H1 (cell line): ENCODE results near the gene RPS6KC1. TPM values are rescaled to one million over a fixed set of nuclear protein-coding genes. Genes with fewer than 3 reads are reported as not detected.

ENCODE experiments used
- CTCF ChIA-PET: fragments of 300-600 bp; sonication (Branson Sonifier 250); formaldehyde crosslinking; loops from one replicate; lab custom pipeline; 2021; ENCODE audit not compliant: partially characterized antibody; lab: Charles Lee
- POLR2A ChIA-PET: fragments of 300-600 bp; sonication (Branson Sonifier 250); formaldehyde crosslinking; loops from one replicate; lab custom pipeline; 2021; ENCODE audit warnings: inconsistent platforms; ENCODE audit not compliant: partially characterized antibody; lab: Charles Lee
- DNase-seq, 2 experiments: peaks; one replicate each; pipeline versions ENCODE4 v3.0.0 to v3.0.0-alpha.2; 2010 to 2022; ENCODE audit warnings: low spot score in 2 of 2, low read depth in 1 of 2, mixed read lengths in 1 of 2
- FAIRE-seq: peaks from 2 replicates; lab custom pipeline; 2011; peaks lifted over from hg19 to GRCh38; lab: Jason Lieb, UNC
- H2AFZ ChIP-seq: 2 replicates; pipeline ENCODE4 v1.8.1; 2012; ENCODE audit warnings: low read length, inconsistent platforms
- H2AK5ac ChIP-seq: 2 replicates; pipeline ENCODE4 v1.6.1; 2013; ENCODE audit warnings: low read depth, low read length
- H2BK120ac ChIP-seq: replicated peaks from 2 replicates; pipeline ENCODE3; 2013; ENCODE audit warnings: low read depth, low read length, inconsistent platforms
- H2BK12ac ChIP-seq: 2 replicates; pipeline ENCODE4 v1.6.1; 2013; ENCODE audit warnings: low read depth, low read length
- H2BK15ac ChIP-seq: 2 replicates; pipeline ENCODE4 v1.6.1; 2013; ENCODE audit warnings: low read length
- H2BK20ac ChIP-seq: 2 replicates; pipeline ENCODE4 v1.6.1; 2013; ENCODE audit warnings: low read length
- H2BK5ac ChIP-seq: 2 replicates; pipeline ENCODE4 v1.6.1; 2013; ENCODE audit warnings: low read depth, low read length
- H3K14ac ChIP-seq: 2 replicates; pipeline ENCODE4 v1.6.1; 2013; ENCODE audit warnings: inconsistent platforms; ENCODE audit not compliant: insufficient read length
- H3K18ac ChIP-seq: 2 replicates; pipeline ENCODE4 v1.6.1; 2013; ENCODE audit warnings: low read length; ENCODE audit errors: extremely low read depth
- H3K23ac ChIP-seq: 2 replicates; pipeline ENCODE4 v1.6.1; 2013; ENCODE audit warnings: inconsistent platforms; ENCODE audit not compliant: insufficient read length
- H3K23me2 ChIP-seq: 2 replicates; pipeline ENCODE4 v1.6.1; 2013; ENCODE audit warnings: low read depth, low read length
- H3K27ac ChIP-seq: 2 replicates; pipeline ENCODE4 v1.6.1; 2011; ENCODE audit warnings: low read depth, low read length, inconsistent platforms
- H3K27me3 ChIP-seq, 4 experiments: replicated peaks in 1 of 4; 1 replicate in 1 of 4; 2 replicates in 3 of 4; pipeline versions ENCODE4 v1.6.1 to v1.8.1; 2011 to 2013; ENCODE audit warnings: low read length in 3 of 4, mild to moderate bottlenecking in 3 of 4, inconsistent platforms in 2 of 4, mixed read lengths in 2 of 4, moderate library complexity in 1 of 4; ENCODE audit not compliant: control insufficient read depth in 3 of 4, insufficient read depth in 3 of 4; ENCODE audit errors: extremely low read depth in 1 of 4
- H3K36me3 ChIP-seq, 4 experiments: 2 replicates each; pipeline versions ENCODE4 v1.6.1 to v1.8.1; 2011 to 2013; ENCODE audit warnings: mild to moderate bottlenecking in 4 of 4, low read length in 3 of 4, moderate library complexity in 2 of 4, control low read depth in 1 of 4, inconsistent platforms in 1 of 4; ENCODE audit not compliant: insufficient read depth in 4 of 4, control insufficient read depth in 2 of 4
- H3K4ac ChIP-seq: replicated peaks from 2 replicates; pipeline ENCODE3; 2013; ENCODE audit warnings: low read length, low read depth, mixed read lengths, inconsistent platforms; ENCODE audit not compliant: insufficient read length
- H3K4me1 ChIP-seq, 4 experiments: replicated peaks in 1 of 4; 1 replicate in 1 of 4; 2 replicates in 3 of 4; pipeline versions ENCODE4 v1.6.1 to v1.8.1; 2011 to 2013; ENCODE audit warnings: low read length in 3 of 4, inconsistent platforms in 2 of 4, mixed read lengths in 1 of 4; ENCODE audit not compliant: insufficient read depth in 4 of 4, control insufficient read depth in 3 of 4
- H3K4me2 ChIP-seq, 2 experiments: 2 replicates each; pipeline versions ENCODE4 v1.6.1 to v1.8.1; 2011 to 2013; ENCODE audit warnings: low read depth in 2 of 2, low read length in 2 of 2, control low read depth in 1 of 2, inconsistent platforms in 1 of 2, mild to moderate bottlenecking in 1 of 2; ENCODE audit not compliant: insufficient read depth in 1 of 2
- H3K4me3 ChIP-seq, 4 experiments: fragments of 200-600, 300-600 bp in 1 of 4; sonication (generic), shearing (Covaris generic), sonication (Bioruptor Twin) in 1 of 4; 2 replicates each; pipeline versions ENCODE4 v1.5.1 to v1.8.1; 2011 to 2016; ENCODE audit warnings: low read length in 4 of 4, low read depth in 3 of 4, control low read depth in 2 of 4, inconsistent platforms in 2 of 4, mild to moderate bottlenecking in 2 of 4, mixed read lengths in 1 of 4, moderate library complexity in 1 of 4; ENCODE audit not compliant: insufficient read depth in 2 of 4; ENCODE audit errors: extremely low read depth in 1 of 4
- H3K56ac ChIP-seq: replicated peaks from 2 replicates; pipeline ENCODE3; 2013; ENCODE audit warnings: low read depth, mild to moderate bottlenecking, mixed read lengths, low read length, inconsistent platforms; ENCODE audit not compliant: insufficient read length
- H3K79me1 ChIP-seq: 2 replicates; pipeline ENCODE4 v1.6.1; 2013; ENCODE audit warnings: low read depth, low read length, control low read depth
- H3K79me2 ChIP-seq, 2 experiments: 2 replicates each; pipeline versions ENCODE4 v1.6.1 to v1.8.1; 2012 to 2013; ENCODE audit warnings: low read length in 2 of 2, mild to moderate bottlenecking in 2 of 2, inconsistent platforms in 1 of 2; ENCODE audit not compliant: insufficient read depth in 2 of 2, control insufficient read depth in 1 of 2
- H3K9ac ChIP-seq, 4 experiments: replicated peaks in 1 of 4; 1 replicate in 1 of 4; 2 replicates in 3 of 4; pipeline versions ENCODE4 v1.6.1 to v1.8.1; 2011 to 2013; ENCODE audit warnings: low read depth in 3 of 4, low read length in 3 of 4, control low read depth in 2 of 4, mild to moderate bottlenecking in 2 of 4, moderate library complexity in 2 of 4, inconsistent platforms in 1 of 4; ENCODE audit errors: extremely low read depth in 1 of 4
- H3K9me3 ChIP-seq, 2 experiments: 2 replicates each; pipeline versions ENCODE4 v1.6.1 to v1.8.1; 2012 to 2013; ENCODE audit warnings: mild to moderate bottlenecking in 2 of 2, moderate library complexity in 2 of 2, control low read depth in 1 of 2, inconsistent platforms in 1 of 2, low read depth in 1 of 2, low read length in 1 of 2, mixed read lengths in 1 of 2; ENCODE audit not compliant: insufficient read depth in 2 of 2
- H4K20me1 ChIP-seq, 2 experiments: replicated peaks in 1 of 2; 2 replicates each; pipeline versions ENCODE3 to v1.8.1; 2011 to 2013; ENCODE audit warnings: inconsistent platforms in 2 of 2, low read length in 2 of 2, mild to moderate bottlenecking in 1 of 2; ENCODE audit not compliant: insufficient read depth in 2 of 2, control insufficient read depth in 1 of 2
- H4K5ac ChIP-seq: 2 replicates; pipeline ENCODE4 v1.6.1; 2013; ENCODE audit warnings: low read length, low read depth, mixed read lengths, inconsistent platforms; ENCODE audit not compliant: insufficient read length
- H4K8ac ChIP-seq: 2 replicates; pipeline ENCODE4 v1.8.0; 2013; ENCODE audit warnings: mild to moderate bottlenecking, moderate library complexity, low read length, inconsistent platforms; ENCODE audit not compliant: insufficient read depth; ENCODE audit errors: extremely low read depth
- H4K91ac ChIP-seq: replicated peaks from 2 replicates; pipeline ENCODE3; 2013; ENCODE audit warnings: low read length, mixed read lengths, inconsistent platforms; ENCODE audit not compliant: insufficient read length
- CHD1 ChIP-seq: IDR thresholded peaks from 2 replicates; pipeline ENCODE4 v1.6.1; 2012; ENCODE audit warnings: low read depth, low read length, improper control_type of control experiment
- KDM1A ChIP-seq: fragments of 200-600, 300-600 bp; sonication (generic); IDR thresholded peaks from 2 replicates; pipeline ENCODE4 v1.7.1; 2016; ENCODE audit warnings: mild to moderate bottlenecking, low read length, borderline replicate concordance
- KDM5A ChIP-seq: fragments of 200-600 bp; IDR thresholded peaks from 2 replicates; pipeline ENCODE4 v1.7.1; 2012; ENCODE audit warnings: mild to moderate bottlenecking, low read length, inconsistent platforms, mixed read lengths
- PHF8 ChIP-seq: fragments of 200-600 bp; sonication (generic); conservative IDR thresholded peaks from 2 replicates; pipeline ENCODE4 v1.7.1; 2012; ENCODE audit warnings: low read depth, mild to moderate bottlenecking, inconsistent platforms, low read length, moderate library complexity
- POU5F1 ChIP-seq: IDR thresholded peaks from 2 replicates; pipeline ENCODE4 v1.6.1; 2011; ENCODE audit warnings: low read depth, mild to moderate bottlenecking, low read length, moderate library complexity
- RBBP5 ChIP-seq: IDR thresholded peaks from 2 replicates; pipeline ENCODE4 v1.7.1; 2012; ENCODE audit warnings: low read depth, mild to moderate bottlenecking, inconsistent platforms, low read length, moderate library complexity, borderline replicate concordance
- SIN3A ChIP-seq, 2 experiments: IDR thresholded peaks in 1 of 2; conservative IDR thresholded peaks in 1 of 2; 2 replicates each; pipeline ENCODE4 v1.6.1; 2011 to 2012; ENCODE audit warnings: low read length in 2 of 2, improper control_type of control experiment in 1 of 2, low read depth in 1 of 2, mild to moderate bottlenecking in 1 of 2
- SP2 ChIP-seq: IDR thresholded peaks from 2 replicates; pipeline ENCODE4 v1.6.1; 2012; ENCODE audit warnings: mild to moderate bottlenecking, low read length, inconsistent platforms
- SRF ChIP-seq: IDR thresholded peaks from 2 replicates; pipeline ENCODE4 v1.6.1; 2011; ENCODE audit warnings: mild to moderate bottlenecking, low read depth, low read length, moderate library complexity
- USF2 ChIP-seq: IDR thresholded peaks from 2 replicates; pipeline ENCODE4 v1.6.1; 2011; ENCODE audit warnings: low read length, improper control_type of control experiment
- polyA plus RNA-seq, 7 experiments: library from polyadenylated mRNA; depleted of rRNA in 3 of 7; stranded (reverse) in 5 of 7; unstranded in 2 of 7; fragments of >200 nt in 5 of 7; fragments of 200-250 nt in 2 of 7; gene quantifications; 1 replicate in 5 of 7; 2 replicates in 1 of 7; 4 replicates in 1 of 7; pipeline versions ENCODE4 v1.2.1 to v1.2.3, GENCODE V29; 2011 to 2013; ENCODE audit warnings: missing spikeins in 2 of 7, mixed read lengths in 2 of 7
- total RNA-seq: library from RNA; stranded (reverse); fragmentation: NEBNext Ultra II Directional; extraction: Animal tissue kit (Norgen Biotek cat#: 25700); gene quantifications from 2 replicates; pipeline ENCODE4 v1.2.1, GENCODE V29; 2021

The RPS6KC1 gene
- total and polyA plus RNA-seq, 2 of the 8 experiments (the other 6 are each of a cell fraction or from before 2014, with no cell fraction given) = 4.9 to 17.6 TPM

GRCh38 chr1:213131851-213132655 is 81.0 kb downstream of the RPS6KC1 start:
- H3K4ac ChIP-seq = no peak overlapping the region
- no peaks in the 10 kb centered on the region; a peak in 1 of 4 replicates for H3K9me3 ChIP-seq
- H3K23me2 ChIP-seq = no peaks in the 10 kb centered on the region
- ChIA-PET CTCF (interaction anchor here (1.2 kb wide), 1 partner anchor 8 kb away, joined by 3 read pairs; no protein-coding TSS in a partner anchor), POLR2A (no interaction called here)
- no peak overlapping the region for H3K18ac ChIP-seq
- no peaks in the 10 kb centered on the region for H3K4me1 ChIP-seq
- H2AFZ ChIP-seq = no peak overlapping the region
- no peak overlapping the region for H2BK5ac ChIP-seq
- no peak overlapping the region for H4K8ac ChIP-seq
- no peak overlapping the region for H3K4me2 ChIP-seq
- no peaks in the 10 kb centered on the region for H3K36me3 ChIP-seq
- H4K91ac ChIP-seq = no peak overlapping the region
- H4K5ac ChIP-seq = no peak overlapping the region
- no peak overlapping the region for H2AK5ac ChIP-seq
- no peak overlapping the region for H3K56ac ChIP-seq
- no peak overlapping the region for H3K4me3 ChIP-seq
- H2BK12ac ChIP-seq = no peak overlapping the region
- no peak overlapping the region for H2BK120ac ChIP-seq
- TF ChIP-seq USF2 = no peak
- TF ChIP-seq POU5F1 = no peak
- no peak for TF ChIP-seq SP2
- TF ChIP-seq PHF8 = no peak
- TF ChIP-seq CHD1 = no peak
- no peak for TF ChIP-seq KDM5A
- no peak for TF ChIP-seq KDM1A
- no peak for TF ChIP-seq SRF
- no peak for TF ChIP-seq RBBP5
- no peak for TF ChIP-seq SIN3A (conservative IDR thresholded peaks at IDR 0.05 in 1 of 2, IDR thresholded peaks at IDR 0.05 in 1 of 2; ENCODE audit: low read depth in 1 of 2, low read length in 2 of 2)
- no peaks in the 10 kb centered on the region for H3K27me3 ChIP-seq
- no peak overlapping the region for H3K23ac ChIP-seq
- no peaks in the 10 kb centered on the region for H3K79me1 ChIP-seq
- DNase-seq (no peak), FAIRE-seq (no peak)
- no peak overlapping the region for H2BK20ac ChIP-seq
- no peak overlapping the region for H3K9ac ChIP-seq
- H2BK15ac ChIP-seq = no peak overlapping the region
- H3K14ac ChIP-seq = no peak overlapping the region
- H3K27ac ChIP-seq = no peak overlapping the region
- H4K20me1 ChIP-seq = no peaks in the 10 kb centered on the region
- H3K79me2 ChIP-seq = no peaks in the 10 kb centered on the region
